Fibroblast of lung (primary cell): ENCODE data around the gene VPS35L.

Experiments
- CTCF ChIP-seq, 2 donors: IDR thresholded peaks in 1 of 2; conservative IDR thresholded peaks in 1 of 2; 1 replicate in 1 of 2; 2 replicates in 1 of 2; pipeline ENCODE4 v1.5.1; 2011 to 2012; ENCODE audit warnings: low read length in 2 of 2, control low read depth in 1 of 2, inconsistent platforms in 1 of 2, low read depth in 1 of 2, mild to moderate bottlenecking in 1 of 2
- EZH2 ChIP-seq: IDR thresholded peaks from 2 replicates; pipeline ENCODE4 v1.5.1; 2012; ENCODE audit warnings: low read length, control low read depth, mild to moderate bottlenecking; ENCODE audit errors: missing control alignments

- TF ChIP-seq EZH2 (no peak), CTCF (conservative IDR thresholded peaks at IDR 0.05 in 1 of 2, IDR thresholded peaks at IDR 0.05 in 1 of 2; ENCODE audit: low read depth in 1 of 2, low read length in 2 of 2) (no peak)
Measured at GRCh38 chr16:19683453-19684236, 128.1 kb downstream of the VPS35L start.
